Measurements from ENCODE around the gene MYADML2.

MYADML2 gene

GRCh38 chr17:81891303-81891552, 55.8 kb downstream of the MYADML2 start:
- TF ChIP-seq, protein P1, sequence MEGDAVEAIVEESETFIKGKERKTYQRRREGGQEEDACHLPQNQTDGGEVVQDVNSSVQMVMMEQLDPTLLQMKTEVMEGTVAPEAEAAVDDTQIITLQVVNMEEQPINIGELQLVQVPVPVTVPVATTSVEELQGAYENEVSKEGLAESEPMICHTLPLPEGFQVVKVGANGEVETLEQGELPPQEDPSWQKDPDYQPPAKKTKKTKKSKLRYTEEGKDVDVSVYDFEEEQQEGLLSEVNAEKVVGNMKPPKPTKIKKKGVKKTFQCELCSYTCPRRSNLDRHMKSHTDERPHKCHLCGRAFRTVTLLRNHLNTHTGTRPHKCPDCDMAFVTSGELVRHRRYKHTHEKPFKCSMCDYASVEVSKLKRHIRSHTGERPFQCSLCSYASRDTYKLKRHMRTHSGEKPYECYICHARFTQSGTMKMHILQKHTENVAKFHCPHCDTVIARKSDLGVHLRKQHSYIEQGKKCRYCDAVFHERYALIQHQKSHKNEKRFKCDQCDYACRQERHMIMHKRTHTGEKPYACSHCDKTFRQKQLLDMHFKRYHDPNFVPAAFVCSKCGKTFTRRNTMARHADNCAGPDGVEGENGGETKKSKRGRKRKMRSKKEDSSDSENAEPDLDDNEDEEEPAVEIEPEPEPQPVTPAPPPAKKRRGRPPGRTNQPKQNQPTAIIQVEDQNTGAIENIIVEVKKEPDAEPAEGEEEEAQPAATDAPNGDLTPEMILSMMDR (IDR thresholded peaks at IDR 0.05; ENCODE audit: low read length, missing control alignments), result no peak
- H3K4me3 ChIP-seq (replicated peaks; ENCODE audit: low read depth, low read length), result peak overlapping the region; percentile 74
- no peak for DNase-seq (ENCODE audit: low read depth)

GRCh38 chr17:81890447-81891302, 56.4 kb downstream of the MYADML2 start:
- TF ChIP-seq, protein P1 (IDR thresholded peaks at IDR 0.05; ENCODE audit: low read length, missing control alignments), result no peak
- DNase-seq (ENCODE audit: low read depth), result no peak

More at GRCh38 chr17:81890447-81891302, 56.4 kb downstream of the MYADML2 start:
- H3K4me3 ChIP-seq (replicated peaks; ENCODE audit: low read depth, low read length), result peak overlapping the region; percentile 74
